Psoas muscle (tissue), 8 donors: Measurements from ENCODE around the gene SMARCB1. TPM values are rescaled to one million over a fixed set of nuclear protein-coding genes. Genes with fewer than 3 reads are reported as not detected.
A peak's percentile ranks its signal among the peaks of the same experiment; 100 is the strongest.
"Not testable (repeated sequence)": the region's sequence is repeated elsewhere in the genome, so short reads cannot be mapped to it uniquely, and the experiment has no call there.

Experiments used
- ATAC-seq, 4 donors: fragments of 200-7000 bp; cut with Tn5 transposase; one replicate each; pipeline ENCODE4 v1.9.1; 2020; ENCODE audit warnings: moderate library complexity in 3 of 4, mild to moderate bottlenecking in 2 of 4
- DNase-seq, 2 donors: peaks; one replicate each; pipeline ENCODE4 v3.0.0-alpha.2; 2020
- H3K27ac ChIP-seq: fragments of 200-600 bp; one replicate; pipeline ENCODE4 v1.8.0; 2022
- H3K27me3 ChIP-seq, 3 donors: fragments of 200-600 bp in 1 of 3; one replicate each; pipeline versions ENCODE4 v1.6.1 to v1.8.0; 2013 to 2022; ENCODE audit warnings: low read length in 2 of 3, mild to moderate bottlenecking in 2 of 3, moderate library complexity in 1 of 3; ENCODE audit not compliant: insufficient read depth in 3 of 3
- H3K36me3 ChIP-seq, 2 donors: fragments of 200-600 bp in 1 of 2; one replicate each; pipeline versions ENCODE4 v1.6.1 to v1.8.0; 2013 to 2022; ENCODE audit warnings: low read depth in 1 of 2, mild to moderate bottlenecking in 1 of 2, moderate library complexity in 1 of 2; ENCODE audit not compliant: insufficient read depth in 1 of 2
- H3K4me1 ChIP-seq: fragments of 200-600 bp; one replicate; pipeline ENCODE4 v1.8.0; 2022
- H3K4me3 ChIP-seq: fragments of 200-600 bp; one replicate; pipeline ENCODE4 v1.8.0; 2022; ENCODE audit warnings: mild to moderate bottlenecking
- H3K9me3 ChIP-seq: fragments of 200-600 bp; one replicate; pipeline ENCODE4 v1.8.0; 2022
- CTCF ChIP-seq: fragments of 200-600 bp; IDR thresholded peaks from one replicate; pipeline ENCODE4 v1.8.0; 2022; ENCODE audit warnings: antibody characterized with exemption
- WGBS, 3 donors: extraction: QIAGEN DNeasy Blood & Tissue Kit; methylation state at CpG; one replicate each; pipeline versions ENCODE4 v1.1.6 to v1.1.7; 2013; 5-methylcytosine and 5-hydroxymethylcytosine counted together
- intact Hi-C, 2 donors: fragments of 100-400 bp; cut with DNase I; formaldehyde crosslinking; loops; one replicate each; pipeline versions ENCODE4 v1.11.0 to v1.14.2; 2022
- polyA plus RNA-seq, 3 donors: library from polyadenylated mRNA; stranded (reverse); fragments of 200-250 nt; gene quantifications; one replicate each; pipeline ENCODE4 v1.2.3, GENCODE V29; 2013
- total RNA-seq, 4 donors: library from RNA; stranded (reverse); fragmentation: NEBNext Ultra II Directional in 2 of 4; extraction: Animal tissue kit (Norgen Biotek cat#: 25700) in 2 of 4; gene quantifications; one replicate each; pipeline versions ENCODE4 v1.2.1 to v1.2.4, GENCODE V29; 2021 to 2023
- donor health status: healthy with polysubstance abuse.
- donor health status: DM: no; HTN: no; CAD: no; lungs with moderate emphysema.
- donor health status: Bipolar disorder and iron deficiency.
- donor health status: healthy.
- donor health status: DM: yes; HTN: yes; CAD: no.
- donor health status: DM: no; HTN: no; CAD: no.
- donor health status: DM: no; HTN: no; CAD: no.
- donor health status: DM: yes; HTN: yes; CAD: no.

Gene SMARCB1
- total and polyA plus RNA-seq, 7 donors: 20.7 to 76.6 (median 38.4) TPM

GRCh38 chr22:23862103-23862502 is 75.3 kb downstream of the SMARCB1 start:
- Histone ChIP-seq H3K27me3 (no peaks in the 10 kb centered on the region), H3K9me3 (no peaks in the 10 kb centered on the region), H3K27ac (no peak overlapping the region), H3K4me3 (no peak overlapping the region), H3K4me1 (peaks cover 12% of the 10 kb centered on the region), H3K36me3 (peaks cover 0 to 16% of the 10 kb centered on the region in 2 donors)
- intact Hi-C loops: loop anchor here in 1 of 2 donors (5.0 kb wide), 1 partner anchor 95 kb away; no protein-coding TSS in a partner anchor
- TF ChIP-seq CTCF: peak; percentile 50
- ATAC-seq: no peak
- WGBS, 3 donors: 76 to 82% (median 76%) methylated on average over 3 of the region's 3 CpGs
- DNase-seq: no peak

- not testable (repeated sequence) for H3K9me3 ChIP-seq, H3K4me1 ChIP-seq, H3K4me3 ChIP-seq, DNase-seq, H3K27ac ChIP-seq, H3K27me3 ChIP-seq
- intact Hi-C loops: loop anchor here in 1 of 2 donors (5.0 kb wide), 1 partner anchor 93 kb away; no protein-coding TSS in a partner anchor
- peak; percentile 19 to 61 (median 55) for ATAC-seq
- H3K36me3 ChIP-seq: peaks cover 0 to 41% of the 10 kb centered on the region in 2 donors
- 54 to 67% (median 64%) methylated on average over 11 of the region's 11 CpGs for WGBS, 3 donors
These were observed 77.9 kb downstream of the SMARCB1 start for GRCh38 chr22:23864499-23865154.

- Histone ChIP-seq H3K36me3 (peaks cover 0 to 61% of the 10 kb centered on the region in 2 donors), H3K4me3 (no peak overlapping the region), H3K27me3 (no peaks in the 10 kb centered on the region), H3K4me1 (peaks cover 4% of the 10 kb centered on the region), H3K27ac (no peak overlapping the region), H3K9me3 (no peaks in the 10 kb centered on the region)
- intact Hi-C loops: no loop called here
- WGBS, 3 donors: 75 to 85% (median 83%) methylated on average over 4 of the region's 4 CpGs
- ATAC-seq (no peak), DNase-seq (no peak)
- TF ChIP-seq CTCF: no peak
These were observed 81.8 kb downstream of the SMARCB1 start for GRCh38 chr22:23868580-23868979.

GRCh38 chr22:23874871-23875270 is 88.1 kb downstream of the SMARCB1 start:
- intact Hi-C loops: no loop called here
- ATAC-seq: no peak
- DNase-seq: no peak
- Histone ChIP-seq H3K27ac (no peak overlapping the region), H3K27me3 (no peaks in the 10 kb centered on the region), H3K36me3 (peaks cover 0 to 59% of the 10 kb centered on the region in 2 donors), H3K4me3 (no peak overlapping the region), H3K9me3 (no peaks in the 10 kb centered on the region), H3K4me1 (no peaks in the 10 kb centered on the region)
- 86 to 91% (median 87%) methylated on average over 4 of the region's 4 CpGs for WGBS, 3 donors
- TF ChIP-seq CTCF: no peak

GRCh38 chr22:23875801-23876200 is 89.0 kb downstream of the SMARCB1 start:
- Histone ChIP-seq H3K4me3 (no peak overlapping the region), H3K9me3 (no peaks in the 10 kb centered on the region), H3K36me3 (peaks cover 0 to 53% of the 10 kb centered on the region in 2 donors), H3K27me3 (no peaks in the 10 kb centered on the region), H3K27ac (no peak overlapping the region), H3K4me1 (no peaks in the 10 kb centered on the region)
- DNase-seq (no peak), ATAC-seq (no peak)
- TF ChIP-seq CTCF: no peak
- intact Hi-C loops: no loop called here
- WGBS, 3 donors: 78 to 93% (median 89%) methylated on average over 2 of the region's 2 CpGs
